Measurements from ENCODE around the gene MEDAG. TPM values are rescaled to one million over a fixed set of nuclear protein-coding genes. Genes with fewer than 3 reads are reported as not detected.

Gene MEDAG
- polyA plus RNA-seq, 1 donor (not counting 4 experiments of a cell fraction or from before 2014, with no cell fraction given), result 0.03 TPM

DNA sequence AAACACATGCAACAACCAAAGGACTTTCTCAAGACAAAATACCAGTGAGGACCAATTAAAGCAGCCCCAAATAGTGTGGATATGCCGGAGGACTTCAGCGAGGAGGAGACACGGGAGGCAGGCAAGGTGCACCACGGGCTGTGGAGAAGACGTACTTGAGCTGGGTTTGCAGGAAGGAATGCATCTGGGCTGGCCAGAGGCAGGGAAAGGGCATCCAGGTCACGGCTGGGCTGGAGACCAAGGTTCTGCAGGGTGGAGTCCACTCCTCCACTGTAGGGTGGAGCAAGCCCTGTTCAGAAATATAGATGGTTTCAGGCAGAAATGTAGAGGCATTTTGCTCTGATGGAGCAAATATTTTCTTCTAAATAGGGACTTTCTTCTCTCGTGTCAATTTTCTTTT lies 36.6 kb upstream of the MEDAG start:
- no peak overlapping the region for H3K9ac ChIP-seq (ENCODE audit: control insufficient read depth, extremely low read depth, insufficient read depth, low read length)
- no peaks in the 10 kb centered on the region for H3K9me1 ChIP-seq (ENCODE audit: control insufficient read depth, extremely low read depth, insufficient read depth, low read length)
- H3K27me3 ChIP-seq (ENCODE audit: control insufficient read depth, extremely low read depth, insufficient read depth, low read length), result no peaks in the 10 kb centered on the region
- no peaks in the 10 kb centered on the region for H3K36me3 ChIP-seq (ENCODE audit: control insufficient read depth in 2 of 2, extremely low read depth in 1 of 2, insufficient read depth in 2 of 2, low read length in 2 of 2)
- H2AFZ ChIP-seq (ENCODE audit: control insufficient read depth, low read length), result no peak overlapping the region
- no peak for FAIRE-seq
- no peaks in the 10 kb centered on the region for H4K20me1 ChIP-seq (ENCODE audit: control insufficient read depth, extremely low read depth, insufficient read depth, low read length)
- dilution Hi-C loops (cut with MboI; ENCODE audit: extremely low pct_ligation_motif_present, low sequenced_read_pairs), result loop anchor here (10.0 kb wide), 1 partner anchor 75 kb away; no protein-coding TSS in a partner anchor
- TF ChIP-seq, protein P1, sequence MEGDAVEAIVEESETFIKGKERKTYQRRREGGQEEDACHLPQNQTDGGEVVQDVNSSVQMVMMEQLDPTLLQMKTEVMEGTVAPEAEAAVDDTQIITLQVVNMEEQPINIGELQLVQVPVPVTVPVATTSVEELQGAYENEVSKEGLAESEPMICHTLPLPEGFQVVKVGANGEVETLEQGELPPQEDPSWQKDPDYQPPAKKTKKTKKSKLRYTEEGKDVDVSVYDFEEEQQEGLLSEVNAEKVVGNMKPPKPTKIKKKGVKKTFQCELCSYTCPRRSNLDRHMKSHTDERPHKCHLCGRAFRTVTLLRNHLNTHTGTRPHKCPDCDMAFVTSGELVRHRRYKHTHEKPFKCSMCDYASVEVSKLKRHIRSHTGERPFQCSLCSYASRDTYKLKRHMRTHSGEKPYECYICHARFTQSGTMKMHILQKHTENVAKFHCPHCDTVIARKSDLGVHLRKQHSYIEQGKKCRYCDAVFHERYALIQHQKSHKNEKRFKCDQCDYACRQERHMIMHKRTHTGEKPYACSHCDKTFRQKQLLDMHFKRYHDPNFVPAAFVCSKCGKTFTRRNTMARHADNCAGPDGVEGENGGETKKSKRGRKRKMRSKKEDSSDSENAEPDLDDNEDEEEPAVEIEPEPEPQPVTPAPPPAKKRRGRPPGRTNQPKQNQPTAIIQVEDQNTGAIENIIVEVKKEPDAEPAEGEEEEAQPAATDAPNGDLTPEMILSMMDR (optimal IDR thresholded peaks at IDR 0.05 in 1 of 3, IDR thresholded peaks at IDR 0.05 in 1 of 3, conservative IDR thresholded peaks at IDR 0.05 in 1 of 3; ENCODE audit: extremely low read depth in 1 of 3, insufficient read depth in 2 of 3, low read length in 3 of 3), result no peak
- no peak for TF ChIP-seq EZH2 (IDR thresholded peaks at IDR 0.05; ENCODE audit: low read length)
- no peaks in the 10 kb centered on the region for H3K9me3 ChIP-seq (ENCODE audit: control insufficient read depth, low read depth, low read length)
- H3K79me2 ChIP-seq (ENCODE audit: control insufficient read depth, insufficient read depth, low read length), result no peaks in the 10 kb centered on the region
- no peak overlapping the region for H3K27ac ChIP-seq (ENCODE audit: control insufficient read depth, insufficient read depth, low read length)
- no peak overlapping the region for H3K4me3 ChIP-seq (ENCODE audit: control insufficient read depth in 2 of 3, extremely low read depth in 1 of 3, insufficient read depth in 2 of 3, low read depth in 1 of 3, low read length in 3 of 3)
- no peak for DNase-seq (ENCODE audit: low read depth, low spot score)
- no peak overlapping the region for H3K4me2 ChIP-seq (ENCODE audit: control insufficient read depth, extremely low read depth, insufficient read depth, low read depth, low read length)
- peaks cover 17% of the 10 kb centered on the region for H3K4me1 ChIP-seq (ENCODE audit: control insufficient read depth, extremely low read depth, insufficient read depth, low read length)

DNA sequence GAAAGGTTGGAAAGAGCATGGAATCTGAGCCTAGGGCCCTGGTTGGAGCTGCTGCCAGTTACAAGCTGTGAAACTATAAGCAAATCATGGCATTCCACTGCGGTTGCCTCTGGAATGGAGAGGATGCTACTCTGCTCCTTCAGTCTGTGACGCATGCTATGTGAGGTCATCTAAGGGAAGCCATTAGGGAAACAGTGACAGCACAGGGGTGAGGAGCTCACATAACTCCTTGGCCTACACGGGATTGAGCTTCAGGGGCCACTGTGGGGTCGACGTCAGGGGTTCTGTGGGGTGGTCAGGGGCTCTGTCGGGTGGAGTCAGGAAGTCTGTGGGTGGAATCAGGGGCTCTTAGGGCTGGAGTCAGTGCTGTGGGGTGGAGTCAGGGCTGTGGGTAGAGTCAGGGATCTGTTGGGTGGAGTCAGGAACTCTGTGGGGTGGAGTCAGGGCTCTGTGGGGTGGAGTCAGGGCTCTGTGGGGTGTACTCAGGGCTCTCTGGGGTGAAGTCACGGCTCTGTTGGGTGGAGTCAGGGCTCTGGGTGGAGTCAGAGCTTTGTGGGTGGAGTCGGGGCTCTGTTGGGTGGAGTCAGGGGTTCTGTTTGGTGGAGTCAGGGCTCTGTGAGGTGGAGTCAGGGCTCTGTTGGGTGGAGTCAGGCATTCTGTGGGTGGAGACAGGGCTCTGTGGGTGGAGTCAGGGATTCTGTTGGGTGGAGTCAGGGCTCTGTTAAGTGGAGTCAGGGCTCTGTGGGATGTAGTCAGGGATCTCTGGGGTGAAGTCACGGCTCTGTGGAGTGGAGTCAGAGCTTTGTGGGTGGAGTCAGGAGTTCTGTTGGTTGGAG lies 35.8 kb upstream of the MEDAG start:
- DNase-seq (ENCODE audit: low read depth, low spot score) (peak; percentile 32), FAIRE-seq (no peak)
- dilution Hi-C loops (cut with MboI; ENCODE audit: extremely low pct_ligation_motif_present, low sequenced_read_pairs), result no loop called here
- H3K9me1 ChIP-seq (ENCODE audit: control insufficient read depth, extremely low read depth, insufficient read depth, low read length), result no peaks in the 10 kb centered on the region
- H3K9ac ChIP-seq (ENCODE audit: control insufficient read depth, extremely low read depth, insufficient read depth, low read length), result no peak overlapping the region
- no peak overlapping the region for H3K4me3 ChIP-seq (ENCODE audit: control insufficient read depth in 2 of 3, extremely low read depth in 1 of 3, insufficient read depth in 2 of 3, low read depth in 1 of 3, low read length in 3 of 3)
- no peak overlapping the region for H3K27ac ChIP-seq (ENCODE audit: control insufficient read depth, insufficient read depth, low read length)
- H3K36me3 ChIP-seq (ENCODE audit: control insufficient read depth in 2 of 2, extremely low read depth in 1 of 2, insufficient read depth in 2 of 2, low read length in 2 of 2), result no peaks in the 10 kb centered on the region
- TF ChIP-seq EZH2 (IDR thresholded peaks at IDR 0.05; ENCODE audit: low read length), result no peak
- TF ChIP-seq, protein P1 (optimal IDR thresholded peaks at IDR 0.05 in 1 of 3, IDR thresholded peaks at IDR 0.05 in 1 of 3, conservative IDR thresholded peaks at IDR 0.05 in 1 of 3; ENCODE audit: extremely low read depth in 1 of 3, insufficient read depth in 2 of 3, low read length in 3 of 3), result no peak
- no peaks in the 10 kb centered on the region for H3K9me3 ChIP-seq (ENCODE audit: control insufficient read depth, low read depth, low read length)
- H3K79me2 ChIP-seq (ENCODE audit: control insufficient read depth, insufficient read depth, low read length), result no peaks in the 10 kb centered on the region
- no peak overlapping the region for H3K4me2 ChIP-seq (ENCODE audit: control insufficient read depth, extremely low read depth, insufficient read depth, low read depth, low read length)
- H3K27me3 ChIP-seq (ENCODE audit: control insufficient read depth, extremely low read depth, insufficient read depth, low read length), result no peaks in the 10 kb centered on the region
- H3K4me1 ChIP-seq (ENCODE audit: control insufficient read depth, extremely low read depth, insufficient read depth, low read length), result peaks cover 10% of the 10 kb centered on the region
- H2AFZ ChIP-seq (ENCODE audit: control insufficient read depth, low read length), result no peak overlapping the region
- H4K20me1 ChIP-seq (ENCODE audit: control insufficient read depth, extremely low read depth, insufficient read depth, low read length), result no peaks in the 10 kb centered on the region
